Measurements from ENCODE around the gene TTC28. TPM values are rescaled to one million over a fixed set of nuclear protein-coding genes. Genes with fewer than 3 reads are reported as not detected.

The TTC28 gene
- total RNA-seq, 1 experiment from 2014 or later = 11.2 TPM

GRCh38 chr22:28017859-28018258 is 661.8 kb downstream of the TTC28 start:
- Histone ChIP-seq H3K4me1 (ENCODE audit: low read length) (no peaks in the 10 kb centered on the region), H3K4me2 (ENCODE audit: low read depth, low read length, poor library complexity, severe bottlenecking) (no peak overlapping the region), H3K9ac (ENCODE audit: low read length) (no peak overlapping the region), H3K9me3 (ENCODE audit: low read length) (no peaks in the 10 kb centered on the region), H3K79me2 (ENCODE audit: low read length) (no peaks in the 10 kb centered on the region), H3K27me3 (ENCODE audit: low read length) (no peaks in the 10 kb centered on the region), H3K4me3 (ENCODE audit: low read length) (no peak overlapping the region), H3K9me2 (replicated peaks; ENCODE audit: insufficient read depth, low read length) (no peaks in the 10 kb centered on the region), H3K36me3 (ENCODE audit: insufficient read depth, low read length) (no peaks in the 10 kb centered on the region), H3K27ac (ENCODE audit: low read length) (no peak overlapping the region), H4K20me1 (ENCODE audit: insufficient read depth, low read depth, low read length) (peaks cover 9% of the 10 kb centered on the region; the same call in 1 of the 2 replicates), H2AFZ (ENCODE audit: low read length) (no peak overlapping the region)
- DNase-seq = no peak

- Histone ChIP-seq H3K9ac (ENCODE audit: low read length) (no peak overlapping the region), H3K27me3 (ENCODE audit: low read length) (no peaks in the 10 kb centered on the region), H3K4me3 (ENCODE audit: low read length) (no peak overlapping the region), H3K36me3 (ENCODE audit: insufficient read depth, low read length) (no peaks in the 10 kb centered on the region), H3K9me2 (replicated peaks; ENCODE audit: insufficient read depth, low read length) (no peaks in the 10 kb centered on the region), H3K4me1 (ENCODE audit: low read length) (no peaks in the 10 kb centered on the region), H2AFZ (ENCODE audit: low read length) (no peak overlapping the region), H3K4me2 (ENCODE audit: low read depth, low read length, poor library complexity, severe bottlenecking) (no peak overlapping the region), H4K20me1 (ENCODE audit: insufficient read depth, low read depth, low read length) (peaks cover 9% of the 10 kb centered on the region; the same call in 1 of the 2 replicates), H3K9me3 (ENCODE audit: low read length) (no peaks in the 10 kb centered on the region), H3K27ac (ENCODE audit: low read length) (no peak overlapping the region), H3K79me2 (ENCODE audit: low read length) (no peaks in the 10 kb centered on the region)
- no peak for DNase-seq
Observed at GRCh38 chr22:28017558-28017820, 662.2 kb downstream of the TTC28 start.

GRCh38 chr22:28016781-28017557 is 662.7 kb downstream of the TTC28 start:
- Histone ChIP-seq H4K20me1 (ENCODE audit: insufficient read depth, low read depth, low read length) (peaks cover 9% of the 10 kb centered on the region; the same call in 1 of the 2 replicates), H3K9ac (ENCODE audit: low read length) (no peak overlapping the region), H3K27ac (ENCODE audit: low read length) (no peak overlapping the region), H3K9me3 (ENCODE audit: low read length) (no peaks in the 10 kb centered on the region), H3K4me2 (ENCODE audit: low read depth, low read length, poor library complexity, severe bottlenecking) (no peak overlapping the region), H2AFZ (ENCODE audit: low read length) (no peak overlapping the region), H3K9me2 (replicated peaks; ENCODE audit: insufficient read depth, low read length) (no peaks in the 10 kb centered on the region), H3K79me2 (ENCODE audit: low read length) (no peaks in the 10 kb centered on the region), H3K4me1 (ENCODE audit: low read length) (no peaks in the 10 kb centered on the region), H3K36me3 (ENCODE audit: insufficient read depth, low read length) (no peaks in the 10 kb centered on the region), H3K27me3 (ENCODE audit: low read length) (no peaks in the 10 kb centered on the region), H3K4me3 (ENCODE audit: low read length) (no peak overlapping the region)
- DNase-seq = no peak

GRCh38 chr22:28015676-28016601 is 663.7 kb downstream of the TTC28 start:
- no peaks in the 10 kb centered on the region for H3K9me2 ChIP-seq (replicated peaks; ENCODE audit: insufficient read depth, low read length)
- no peak overlapping the region for H3K9ac ChIP-seq (ENCODE audit: low read length)
- H3K27ac ChIP-seq (ENCODE audit: low read length) = no peak overlapping the region
- H3K4me3 ChIP-seq (ENCODE audit: low read length) = no peak overlapping the region
- no peaks in the 10 kb centered on the region for H3K79me2 ChIP-seq (ENCODE audit: low read length)
- DNase-seq = no peak
- H3K9me3 ChIP-seq (ENCODE audit: low read length) = no peaks in the 10 kb centered on the region
- H3K4me1 ChIP-seq (ENCODE audit: low read length) = no peaks in the 10 kb centered on the region
- H3K4me2 ChIP-seq (ENCODE audit: low read depth, low read length, poor library complexity, severe bottlenecking) = no peak overlapping the region
- H4K20me1 ChIP-seq (ENCODE audit: insufficient read depth, low read depth, low read length) = peaks cover 9% of the 10 kb centered on the region; the same call in 1 of the 2 replicates
- H2AFZ ChIP-seq (ENCODE audit: low read length) = no peak overlapping the region
- H3K27me3 ChIP-seq (ENCODE audit: low read length) = no peaks in the 10 kb centered on the region
- no peaks in the 10 kb centered on the region for H3K36me3 ChIP-seq (ENCODE audit: insufficient read depth, low read length)

- Histone ChIP-seq H3K4me3 (ENCODE audit: low read length) (no peak overlapping the region), H3K27me3 (ENCODE audit: low read length) (no peaks in the 10 kb centered on the region), H3K9me2 (replicated peaks; ENCODE audit: insufficient read depth, low read length) (no peaks in the 10 kb centered on the region), H3K36me3 (ENCODE audit: insufficient read depth, low read length) (no peaks in the 10 kb centered on the region), H3K27ac (ENCODE audit: low read length) (no peak overlapping the region), H3K79me2 (ENCODE audit: low read length) (no peaks in the 10 kb centered on the region), H2AFZ (ENCODE audit: low read length) (no peak overlapping the region), H3K9ac (ENCODE audit: low read length) (no peak overlapping the region), H3K9me3 (ENCODE audit: low read length) (no peaks in the 10 kb centered on the region), H4K20me1 (ENCODE audit: insufficient read depth, low read depth, low read length) (peaks cover 9% of the 10 kb centered on the region; the same call in 1 of the 2 replicates), H3K4me1 (ENCODE audit: low read length) (no peaks in the 10 kb centered on the region), H3K4me2 (ENCODE audit: low read depth, low read length, poor library complexity, severe bottlenecking) (no peak overlapping the region)
- no peak for DNase-seq
Observed at GRCh38 chr22:28015046-28015425, 664.6 kb downstream of the TTC28 start.

GRCh38 chr22:28014211-28015045 is 665.2 kb downstream of the TTC28 start:
- H2AFZ ChIP-seq (ENCODE audit: low read length) = no peak overlapping the region
- DNase-seq = no peak

GRCh38 chr22:28013611-28014010 is 666.0 kb downstream of the TTC28 start:
- Histone ChIP-seq H2AFZ (ENCODE audit: low read length) (no peak overlapping the region), H3K4me2 (ENCODE audit: low read depth, low read length, poor library complexity, severe bottlenecking) (no peak overlapping the region), H3K27me3 (ENCODE audit: low read length) (no peaks in the 10 kb centered on the region), H3K4me3 (ENCODE audit: low read length) (no peak overlapping the region), H3K9me3 (ENCODE audit: low read length) (no peaks in the 10 kb centered on the region), H3K27ac (ENCODE audit: low read length) (no peak overlapping the region), H3K9me2 (replicated peaks; ENCODE audit: insufficient read depth, low read length) (no peaks in the 10 kb centered on the region), H3K36me3 (ENCODE audit: insufficient read depth, low read length) (no peaks in the 10 kb centered on the region), H3K9ac (ENCODE audit: low read length) (no peak overlapping the region), H4K20me1 (ENCODE audit: insufficient read depth, low read depth, low read length) (0 out of 2 replicates have a peak, but pooled peaks cover 5% of the 10 kb centered on the region), H3K4me1 (ENCODE audit: low read length) (no peaks in the 10 kb centered on the region), H3K79me2 (ENCODE audit: low read length) (no peaks in the 10 kb centered on the region)
- no peak for DNase-seq

More at GRCh38 chr22:28014211-28015045, 665.2 kb downstream of the TTC28 start:
- Histone ChIP-seq H3K36me3 (ENCODE audit: insufficient read depth, low read length) (no peaks in the 10 kb centered on the region), H3K4me2 (ENCODE audit: low read depth, low read length, poor library complexity, severe bottlenecking) (no peak overlapping the region), H3K4me1 (ENCODE audit: low read length) (no peaks in the 10 kb centered on the region), H4K20me1 (ENCODE audit: insufficient read depth, low read depth, low read length) (peaks cover 9% of the 10 kb centered on the region; the same call in 1 of the 2 replicates), H3K4me3 (ENCODE audit: low read length) (no peak overlapping the region), H3K9ac (ENCODE audit: low read length) (no peak overlapping the region), H3K9me3 (ENCODE audit: low read length) (no peaks in the 10 kb centered on the region), H3K79me2 (ENCODE audit: low read length) (no peaks in the 10 kb centered on the region), H3K27me3 (ENCODE audit: low read length) (no peaks in the 10 kb centered on the region), H3K27ac (ENCODE audit: low read length) (no peak overlapping the region), H3K9me2 (replicated peaks; ENCODE audit: insufficient read depth, low read length) (no peaks in the 10 kb centered on the region)
